Measurements from ENCODE around the gene GOLGA6L7. TPM values are rescaled to one million over a fixed set of nuclear protein-coding genes. Genes with fewer than 3 reads are reported as not detected.
"Not testable (repeated sequence)": the region's sequence is repeated elsewhere in the genome, so short reads cannot be mapped to it uniquely, and the experiment has no call there.

GOLGA6L7 gene
- total RNA-seq, 2 experiments from 2014 or later, result not detected

GRCh38 chr15:28871168-28871567, 22.7 kb upstream of the GOLGA6L7 start:
- Mint-ChIP-seq H3K9me3 (no peaks in the 10 kb centered on the region), H3K27ac (no peak overlapping the region), H3K36me3 (ENCODE audit: low read depth) (no peaks in the 10 kb centered on the region), H3K27me3 (no peaks in the 10 kb centered on the region), H3K4me3 (no peak overlapping the region), H3K4me1 (ENCODE audit: low read depth) (peaks cover 11% of the 10 kb centered on the region)
- DNase-seq, result no peak
- intact Hi-C loops (cut with micrococcal nuclease), result no loop called here
- POLR2A ChIA-PET, result interaction anchor here (1.3 kb wide), 1 partner anchor 14 kb away, joined by 3 read pairs; the partner anchor contains the start of gene APBA2
- ATAC-seq, result no peak
- CTCF ChIA-PET, result no interaction called here
- no peak for TF ChIP-seq CTCF (IDR thresholded peaks at IDR 0.05)

- intact Hi-C loops (cut with micrococcal nuclease), result no loop called here
- Mint-ChIP-seq H3K4me3 (no peak overlapping the region), H3K27me3 (no peaks in the 10 kb centered on the region), H3K36me3 (ENCODE audit: low read depth) (no peaks in the 10 kb centered on the region), H3K27ac (no peak overlapping the region), H3K9me3 (no peaks in the 10 kb centered on the region), H3K4me1 (ENCODE audit: low read depth) (no peaks in the 10 kb centered on the region)
- TF ChIP-seq CTCF (IDR thresholded peaks at IDR 0.05), result no peak
- DNase-seq (no peak), ATAC-seq (no peak)
- ChIA-PET CTCF (interaction anchor here (0.8 to 1.3 kb wide), 2 partner anchors 11 to 233 kb away, joined by 3 read pairs; no protein-coding TSS in a partner anchor), POLR2A (interaction anchor here (0.5 kb wide), 1 partner anchor 43 kb away, joined by 3 read pairs; no protein-coding TSS in a partner anchor)
These were observed 20.4 kb upstream of the GOLGA6L7 start for GRCh38 chr15:28868744-28869345.

GRCh38 chr15:28861589-28862293, 13.3 kb upstream of the GOLGA6L7 start:
- H3K4me1 Mint-ChIP-seq (ENCODE audit: low read depth); H3K27me3 Mint-ChIP-seq; H3K36me3 Mint-ChIP-seq (ENCODE audit: low read depth); POLR2A ChIA-PET; H3K27ac Mint-ChIP-seq; H3K4me3 Mint-ChIP-seq; H3K9me3 Mint-ChIP-seq; intact Hi-C loops (cut with micrococcal nuclease); DNase-seq; ATAC-seq: not testable (repeated sequence)
- CTCF ChIA-PET, result interaction anchor here (1.1 to 1.4 kb wide), 2 partner anchors 17 to 240 kb away, joined by 4 to 5 read pairs; no protein-coding TSS in a partner anchor

GRCh38 chr15:28861031-28861534, 12.6 kb upstream of the GOLGA6L7 start:
- POLR2A ChIA-PET, result no interaction called here

DNA sequence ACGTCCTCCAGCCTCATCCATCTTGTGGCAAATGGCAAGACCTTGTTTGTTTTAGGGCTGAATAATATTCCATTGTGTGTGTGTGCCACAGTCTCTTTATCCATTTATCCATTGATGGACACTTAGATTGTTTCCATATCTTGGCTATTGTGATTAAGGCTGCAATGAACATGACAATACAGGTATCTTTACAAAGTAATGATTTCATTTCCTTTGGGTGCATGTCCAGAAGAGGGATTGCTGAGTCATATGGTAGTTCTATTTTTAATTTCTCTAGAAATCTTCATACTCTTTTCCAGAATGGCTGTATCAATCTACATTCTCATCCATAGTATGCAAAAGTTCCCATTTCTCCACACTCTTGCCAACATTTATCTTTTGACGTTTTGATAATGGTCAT, 6.1 kb upstream of the GOLGA6L7 start:
- ATAC-seq; POLR2A ChIA-PET; CTCF ChIA-PET; H3K9me3 Mint-ChIP-seq; H3K27ac Mint-ChIP-seq; H3K36me3 Mint-ChIP-seq (ENCODE audit: low read depth); intact Hi-C loops (cut with micrococcal nuclease); H3K27me3 Mint-ChIP-seq; H3K4me3 Mint-ChIP-seq; DNase-seq; H3K4me1 Mint-ChIP-seq (ENCODE audit: low read depth): not testable (repeated sequence)

More at GRCh38 chr15:28861031-28861534, 12.6 kb upstream of the GOLGA6L7 start:
- no peaks in the 10 kb centered on the region for H3K4me1 Mint-ChIP-seq (ENCODE audit: low read depth)
- no peak overlapping the region for H3K4me3 Mint-ChIP-seq
- no peaks in the 10 kb centered on the region for H3K36me3 Mint-ChIP-seq (ENCODE audit: low read depth)
- intact Hi-C loops (cut with micrococcal nuclease), result no loop called here
- no peaks in the 10 kb centered on the region for H3K27me3 Mint-ChIP-seq
- no peak for TF ChIP-seq CTCF (IDR thresholded peaks at IDR 0.05)
- ATAC-seq, result no peak
- CTCF ChIA-PET, result no interaction called here
- DNase-seq, result no peak
- no peaks in the 10 kb centered on the region for H3K9me3 Mint-ChIP-seq
- no peak overlapping the region for H3K27ac Mint-ChIP-seq

- ATAC-seq; DNase-seq; H3K9me3 Mint-ChIP-seq; POLR2A ChIA-PET; H3K27me3 Mint-ChIP-seq; H3K36me3 Mint-ChIP-seq (ENCODE audit: low read depth); intact Hi-C loops (cut with micrococcal nuclease); H3K4me3 Mint-ChIP-seq; H3K4me1 Mint-ChIP-seq (ENCODE audit: low read depth); H3K27ac Mint-ChIP-seq: not testable (repeated sequence)
- CTCF ChIA-PET, result interaction anchor here (0.9 kb wide), 1 partner anchor 11 kb away, joined by 3 read pairs; no protein-coding TSS in a partner anchor
These were observed 5.2 kb upstream of the GOLGA6L7 start for GRCh38 chr15:28853654-28854053.

- DNase-seq; H3K27me3 Mint-ChIP-seq; H3K36me3 Mint-ChIP-seq (ENCODE audit: low read depth); ATAC-seq; H3K9me3 Mint-ChIP-seq; H3K27ac Mint-ChIP-seq; POLR2A ChIA-PET; H3K4me3 Mint-ChIP-seq; CTCF ChIA-PET; intact Hi-C loops (cut with micrococcal nuclease): not testable (repeated sequence)
- H3K4me1 Mint-ChIP-seq (ENCODE audit: low read depth), result peaks cover 21% of the 10 kb centered on the region
These were observed 1.3 kb upstream of the GOLGA6L7 start for GRCh38 chr15:28849766-28850165.

- H3K27ac Mint-ChIP-seq; CTCF ChIA-PET; DNase-seq; H3K9me3 Mint-ChIP-seq; H3K36me3 Mint-ChIP-seq (ENCODE audit: low read depth); intact Hi-C loops (cut with micrococcal nuclease); ATAC-seq; H3K4me3 Mint-ChIP-seq; POLR2A ChIA-PET; H3K27me3 Mint-ChIP-seq: not testable (repeated sequence)
- peaks cover 16% of the 10 kb centered on the region for H3K4me1 Mint-ChIP-seq (ENCODE audit: low read depth)
These were observed 827 bp upstream of the GOLGA6L7 start for GRCh38 chr15:28849271-28849670.

- H3K27me3 Mint-ChIP-seq; DNase-seq; H3K4me3 Mint-ChIP-seq; H3K27ac Mint-ChIP-seq; H3K36me3 Mint-ChIP-seq (ENCODE audit: low read depth); POLR2A ChIA-PET; ATAC-seq; H3K9me3 Mint-ChIP-seq; CTCF ChIA-PET; intact Hi-C loops (cut with micrococcal nuclease): not testable (repeated sequence)
- peaks cover 13% of the 10 kb centered on the region for H3K4me1 Mint-ChIP-seq (ENCODE audit: low read depth)
These were observed 485 bp downstream of the GOLGA6L7 start for GRCh38 chr15:28847959-28848358.
